Neuronal stem cell (in vitro differentiated cells): Measurements from ENCODE around the gene MICAL3.

ENCODE experiments used
- DNase-seq: peaks from one replicate; pipeline ENCODE4 v3.0.0-alpha.2; 2013; ENCODE audit warnings: low spot score
- H2AFZ ChIP-seq: one replicate; pipeline ENCODE4 v1.6.1; 2013; ENCODE audit warnings: mild to moderate bottlenecking, low read length, inconsistent platforms
- H2AK5ac ChIP-seq: 2 replicates; pipeline ENCODE4 v1.6.1; 2013; ENCODE audit warnings: low read depth, mild to moderate bottlenecking, inconsistent platforms, low read length, moderate library complexity, mixed read lengths
- H2BK120ac ChIP-seq: 2 replicates; pipeline ENCODE4 v1.6.1; 2013; ENCODE audit warnings: low read depth, mild to moderate bottlenecking, inconsistent platforms, low read length, moderate library complexity, mixed read lengths
- H2BK12ac ChIP-seq: one replicate; pipeline ENCODE4 v1.6.1; 2013; ENCODE audit warnings: low read length, inconsistent platforms
- H2BK15ac ChIP-seq: 2 replicates; pipeline ENCODE4 v1.6.1; 2013; ENCODE audit warnings: mild to moderate bottlenecking, low read length, inconsistent platforms, mixed read lengths
- H2BK5ac ChIP-seq: one replicate; pipeline ENCODE4 v1.6.1; 2013; ENCODE audit warnings: inconsistent platforms, mild to moderate bottlenecking, low read length, moderate library complexity
- H3K14ac ChIP-seq: one replicate; pipeline ENCODE4 v1.6.1; 2013; ENCODE audit warnings: low read length, inconsistent platforms
- H3K18ac ChIP-seq: 2 replicates; pipeline ENCODE4 v1.6.1; 2013; ENCODE audit warnings: low read length, inconsistent platforms
- H3K23ac ChIP-seq: 2 replicates; pipeline ENCODE4 v1.6.1; 2013; ENCODE audit warnings: low read depth, mild to moderate bottlenecking, mixed read lengths, low read length, inconsistent platforms; ENCODE audit not compliant: poor library complexity
- H3K27ac ChIP-seq: replicated peaks from 3 replicates; pipeline ENCODE4 v1.5.1; 2013; ENCODE audit warnings: low read length, inconsistent platforms
- H3K27me3 ChIP-seq, 3 experiments: 2 replicates each; pipeline ENCODE4 v1.6.1; 2013; ENCODE audit warnings: low read length in 3 of 3, mild to moderate bottlenecking in 2 of 3, inconsistent platforms in 1 of 3, low read depth in 1 of 3, mixed read lengths in 1 of 3, moderate library complexity in 1 of 3; ENCODE audit not compliant: control insufficient read depth in 3 of 3, insufficient read depth in 3 of 3
- H3K36me3 ChIP-seq, 2 donors: replicated peaks in 1 of 2; 2 replicates each; pipeline ENCODE4 v1.6.1; 2013; ENCODE audit warnings: low read length in 2 of 2; ENCODE audit not compliant: control insufficient read depth in 2 of 2, insufficient read depth in 2 of 2
- H3K4ac ChIP-seq: 2 replicates; pipeline ENCODE4 v1.6.1; 2013; ENCODE audit warnings: inconsistent platforms, mild to moderate bottlenecking, low read length, moderate library complexity
- H3K4me1 ChIP-seq, 2 donors: 1 replicate in 1 of 2; 2 replicates in 1 of 2; pipeline ENCODE4 v1.6.1; 2013; ENCODE audit warnings: low read length in 2 of 2, low read depth in 1 of 2; ENCODE audit not compliant: control insufficient read depth in 2 of 2, insufficient read depth in 1 of 2
- H3K4me2 ChIP-seq: one replicate; pipeline ENCODE4 v1.6.1; 2013; ENCODE audit warnings: mild to moderate bottlenecking, low read length, inconsistent platforms; ENCODE audit not compliant: insufficient read depth, poor library complexity, severe bottlenecking
- H3K4me3 ChIP-seq, 2 donors: 2 replicates each; pipeline ENCODE4 v1.5.1; 2013; ENCODE audit warnings: low read length in 2 of 2, mild to moderate bottlenecking in 2 of 2, inconsistent platforms in 1 of 2, moderate library complexity in 1 of 2
- H3K79me1 ChIP-seq: one replicate; pipeline ENCODE4 v1.6.1; 2013; ENCODE audit warnings: low read depth, mild to moderate bottlenecking, inconsistent platforms, low read length, moderate library complexity
- H3K9ac ChIP-seq: one replicate; pipeline ENCODE4 v1.6.1; 2013; ENCODE audit warnings: mild to moderate bottlenecking, low read depth, low read length, inconsistent platforms; ENCODE audit not compliant: poor library complexity
- H3K9me3 ChIP-seq, 2 donors: replicated peaks in 1 of 2; 2 replicates each; pipeline versions ENCODE3 to v1.6.1; 2013; ENCODE audit warnings: low read length in 2 of 2, mild to moderate bottlenecking in 2 of 2, inconsistent platforms in 1 of 2, low read depth in 1 of 2, mixed read lengths in 1 of 2, moderate library complexity in 1 of 2; ENCODE audit not compliant: control insufficient read depth in 2 of 2, insufficient read depth in 1 of 2
- H4K8ac ChIP-seq: one replicate; pipeline ENCODE4 v1.6.1; 2013; ENCODE audit warnings: low read depth, mild to moderate bottlenecking, inconsistent platforms, low read length, moderate library complexity
- H4K91ac ChIP-seq: one replicate; pipeline ENCODE4 v1.6.1; 2013; ENCODE audit warnings: low read length, low read depth, mild to moderate bottlenecking, inconsistent platforms; ENCODE audit not compliant: poor library complexity
- WGBS, 2 donors: extraction: QIAGEN DNeasy Blood & Tissue Kit; methylation state at CpG; one replicate each; pipeline ENCODE4 v1.1.7; 2013; ENCODE audit warnings: missing lambda C conversion rate in 2 of 2, mixed read lengths in 1 of 2; ENCODE audit not compliant: insufficient read length in 2 of 2, insufficient replicate concordance in 1 of 2; ENCODE audit errors: extremely low coverage in 2 of 2; 5-methylcytosine and 5-hydroxymethylcytosine counted together

Gene MICAL3

GRCh38 chr22:17882727-17883126, 141.6 kb downstream of the MICAL3 start:
- H2BK15ac ChIP-seq, result no peak overlapping the region
- no peak overlapping the region for H3K4me2 ChIP-seq
- no peak overlapping the region for H2AK5ac ChIP-seq
- H4K8ac ChIP-seq, result no peak overlapping the region
- no peak overlapping the region for H3K27ac ChIP-seq
- H3K4me3 ChIP-seq, result no peak overlapping the region
- DNase-seq, result no peak
- H3K4me1 ChIP-seq, result no peaks in the 10 kb centered on the region
- no peak overlapping the region for H2BK12ac ChIP-seq
- H2AFZ ChIP-seq, result no peak overlapping the region
- no peak overlapping the region for H3K23ac ChIP-seq
- H3K79me1 ChIP-seq, result no peaks in the 10 kb centered on the region
- no peak overlapping the region for H2BK5ac ChIP-seq
- H4K91ac ChIP-seq, result no peak overlapping the region
- no peaks in the 10 kb centered on the region for H3K27me3 ChIP-seq
- H3K4ac ChIP-seq, result no peak overlapping the region
- H3K36me3 ChIP-seq, result peaks cover 25 to 64% of the 10 kb centered on the region in 2 donors
- no peak overlapping the region for H3K18ac ChIP-seq
- no peak overlapping the region for H3K9ac ChIP-seq
- no CpG with 5 or more reads among the region's 8 CpGs for WGBS, 2 donors
- H2BK120ac ChIP-seq, result no peak overlapping the region
- no peaks in the 10 kb centered on the region for H3K9me3 ChIP-seq
- H3K14ac ChIP-seq, result no peak overlapping the region

- Histone ChIP-seq H3K36me3 (peaks cover 22 to 58% of the 10 kb centered on the region in 2 donors), H3K79me1 (no peaks in the 10 kb centered on the region)
- WGBS, 2 donors, result no CpG with 5 or more reads among the region's 2 CpGs
Measured at GRCh38 chr22:17882162-17882561, 142.2 kb downstream of the MICAL3 start.

GRCh38 chr22:17881366-17881765, 143.0 kb downstream of the MICAL3 start:
- Histone ChIP-seq H3K4me1 (no peaks in the 10 kb centered on the region), H2AK5ac (no peak overlapping the region), H3K9me3 (no peaks in the 10 kb centered on the region), H2AFZ (no peak overlapping the region), H2BK15ac (no peak overlapping the region), H3K4ac (no peak overlapping the region), H4K8ac (no peak overlapping the region), H2BK5ac (no peak overlapping the region), H3K79me1 (no peaks in the 10 kb centered on the region), H3K4me3 (no peak overlapping the region), H3K4me2 (no peak overlapping the region), H3K36me3 (peaks cover 20 to 55% of the 10 kb centered on the region in 2 donors), H3K27me3 (no peaks in the 10 kb centered on the region), H2BK12ac (no peak overlapping the region), H2BK120ac (no peak overlapping the region), H3K14ac (no peak overlapping the region), H3K27ac (no peak overlapping the region), H3K23ac (no peak overlapping the region), H3K18ac (no peak overlapping the region), H4K91ac (no peak overlapping the region), H3K9ac (no peak overlapping the region)
- WGBS, 2 donors, result no CpG with 5 or more reads among the region's 6 CpGs
- no peak for DNase-seq

More at GRCh38 chr22:17882162-17882561, 142.2 kb downstream of the MICAL3 start:
- no peak overlapping the region for H4K91ac ChIP-seq
- no peak overlapping the region for H2BK5ac ChIP-seq
- H2BK15ac ChIP-seq, result no peak overlapping the region
- H3K14ac ChIP-seq, result no peak overlapping the region
- H2AFZ ChIP-seq, result no peak overlapping the region
- no peak overlapping the region for H3K4me2 ChIP-seq
- no peak overlapping the region for H3K18ac ChIP-seq
- no peak overlapping the region for H2BK12ac ChIP-seq
- H4K8ac ChIP-seq, result no peak overlapping the region
- no peak overlapping the region for H2BK120ac ChIP-seq
- no peak overlapping the region for H3K27ac ChIP-seq
- no peak for DNase-seq
- no peaks in the 10 kb centered on the region for H3K4me1 ChIP-seq
- no peaks in the 10 kb centered on the region for H3K27me3 ChIP-seq
- no peak overlapping the region for H2AK5ac ChIP-seq
- H3K4me3 ChIP-seq, result no peak overlapping the region
- no peak overlapping the region for H3K4ac ChIP-seq
- H3K9me3 ChIP-seq, result no peaks in the 10 kb centered on the region
- peak overlapping the region; percentile 64 for H3K9ac ChIP-seq
- H3K23ac ChIP-seq, result no peak overlapping the region

GRCh38 chr22:17880468-17880867, 143.9 kb downstream of the MICAL3 start:
- no peak overlapping the region for H2BK5ac ChIP-seq
- no peak overlapping the region for H3K9ac ChIP-seq
- H3K4ac ChIP-seq, result no peak overlapping the region
- no peak overlapping the region for H2BK15ac ChIP-seq
- H3K14ac ChIP-seq, result no peak overlapping the region
- H3K36me3 ChIP-seq, result peaks cover 16 to 47% of the 10 kb centered on the region in 2 donors
- no peak overlapping the region for H3K4me2 ChIP-seq
- H4K8ac ChIP-seq, result no peak overlapping the region
- DNase-seq, result no peak
- H3K27me3 ChIP-seq, result no peaks in the 10 kb centered on the region
- no peak overlapping the region for H2BK120ac ChIP-seq
- H3K18ac ChIP-seq, result no peak overlapping the region
- H3K4me3 ChIP-seq, result no peak overlapping the region
- H3K27ac ChIP-seq, result no peak overlapping the region
- no peak overlapping the region for H2BK12ac ChIP-seq
- H3K79me1 ChIP-seq, result no peaks in the 10 kb centered on the region
- H3K23ac ChIP-seq, result no peak overlapping the region
- H4K91ac ChIP-seq, result no peak overlapping the region
- H2AFZ ChIP-seq, result no peak overlapping the region
- no peaks in the 10 kb centered on the region for H3K9me3 ChIP-seq
- WGBS, 2 donors, result no CpG with 5 or more reads among the region's 10 CpGs
- no peaks in the 10 kb centered on the region for H3K4me1 ChIP-seq
- no peak overlapping the region for H2AK5ac ChIP-seq
